HEK293 (cell line): Measurements from ENCODE around the gene SMARCB1.
A peak's percentile ranks its signal among the peaks of the same experiment; 100 is the strongest.
"Not testable (repeated sequence)": the region's sequence is repeated elsewhere in the genome, so short reads cannot be mapped to it uniquely, and the experiment has no call there.

Experiments used
- CTCF ChIA-PET: fragments of 350-600 bp; formaldehyde crosslinking; extraction: SDS; loops from one replicate; lab custom pipeline; 2021; ENCODE audit warnings: antibody characterized with exemption; lab: Yijun Ruan, JAX
- POLR2A ChIA-PET: fragments of 300-600 bp; formaldehyde crosslinking; extraction: SDS; loops from one replicate; lab custom pipeline; 2020; ENCODE audit warnings: antibody characterized with exemption, inconsistent platforms; lab: Yijun Ruan, JAX
- H3K27ac ChIP-seq: fragments of 200-500 bp; sonication (Bioruptor generic); 2 replicates; pipeline ENCODE4 v1.5.1; 2014; ENCODE audit warnings: low read depth, low read length, control low read depth, inconsistent platforms; ENCODE audit errors: extremely low read depth
- H3K36me3 ChIP-seq, 2 experiments: fragments of 200-500 bp in 1 of 2; sonication (Bioruptor generic) in 1 of 2; 1 replicate in 1 of 2; 2 replicates in 1 of 2; pipeline ENCODE4 v1.5.1; 2014 to 2017; ENCODE audit warnings: inconsistent platforms in 2 of 2, low read length in 2 of 2; ENCODE audit not compliant: control insufficient read depth in 2 of 2, insufficient read depth in 1 of 2
- H3K4me1 ChIP-seq: fragments of 200-500 bp; sonication (Bioruptor generic); 2 replicates; pipeline ENCODE4 v1.5.1; 2014; ENCODE audit warnings: mild to moderate bottlenecking, low read length, inconsistent platforms; ENCODE audit not compliant: control insufficient read depth, insufficient read depth
- H3K4me3 ChIP-seq: 2 replicates; pipeline ENCODE4 v1.5.1; 2011; ENCODE audit warnings: low read depth, mild to moderate bottlenecking, control low read depth, low read length, moderate library complexity
- H3K9me3 ChIP-seq: fragments of 200-500 bp; sonication (Bioruptor generic); 2 replicates; pipeline ENCODE4 v1.5.1; 2014; ENCODE audit warnings: low read depth, low read length, inconsistent platforms; ENCODE audit not compliant: control insufficient read depth, insufficient read depth
- CTCF ChIP-seq: fragments of 450-650 bp; formaldehyde crosslinking; IDR thresholded peaks from 2 replicates; pipeline ENCODE4 v1.5.1; 2016; ENCODE audit warnings: missing biosample characterization, missing genetic modification characterization
- HIC1 ChIP-seq: fragments of 450-650 bp; formaldehyde crosslinking; IDR thresholded peaks from 2 replicates; pipeline ENCODE4 v1.5.1; 2016; ENCODE audit warnings: missing biosample characterization, missing genetic modification characterization
- PRDM1 ChIP-seq: fragments of 450-650 bp; formaldehyde crosslinking; IDR thresholded peaks from 2 replicates; pipeline ENCODE4; 2016; ENCODE audit warnings: missing biosample characterization, missing genetic modification characterization
- PRDM10 ChIP-seq: fragments of 450-650 bp; formaldehyde crosslinking; IDR thresholded peaks from 2 replicates; pipeline ENCODE4 v1.5.1; 2016; ENCODE audit warnings: missing biosample characterization, missing genetic modification characterization
- SCRT2 ChIP-seq: fragments of 450-650 bp; formaldehyde crosslinking; IDR thresholded peaks from 2 replicates; pipeline ENCODE4 v1.5.1; 2016; ENCODE audit warnings: missing biosample characterization, missing genetic modification characterization
- SETDB1 ChIP-seq: IDR thresholded peaks from one replicate; pipeline ENCODE4 v1.6.1; 2017; ENCODE audit warnings: mild to moderate bottlenecking, low read length, moderate library complexity, mixed read lengths; ENCODE audit not compliant: insufficient read length
- TCF7L2 ChIP-seq: IDR thresholded peaks from 2 replicates; pipeline ENCODE4 v1.6.1; 2011; ENCODE audit warnings: low read depth, mild to moderate bottlenecking, inconsistent platforms, low read length, moderate library complexity, borderline replicate concordance
- YY1 ChIP-seq: fragments of 450-650 bp; formaldehyde crosslinking; IDR thresholded peaks from 2 replicates; pipeline ENCODE4 v1.5.1; 2018; ENCODE audit warnings: missing biosample characterization, missing genetic modification characterization
- YY2 ChIP-seq: fragments of 450-650 bp; formaldehyde crosslinking; IDR thresholded peaks from 2 replicates; pipeline ENCODE4 v1.5.1; 2016; ENCODE audit warnings: missing biosample characterization, missing genetic modification characterization
- ZBTB21 ChIP-seq: fragments of 450-650 bp; formaldehyde crosslinking; IDR thresholded peaks from 2 replicates; pipeline ENCODE4 v1.5.1; 2017; ENCODE audit warnings: missing biosample characterization, missing genetic modification characterization
- ZFP37 ChIP-seq: fragments of 450-650 bp; formaldehyde crosslinking; IDR thresholded peaks from 2 replicates; pipeline ENCODE4 v1.5.1; 2016; ENCODE audit warnings: missing biosample characterization, missing genetic modification characterization
- ZNF121 ChIP-seq: fragments of 450-650 bp; formaldehyde crosslinking; IDR thresholded peaks from 2 replicates; pipeline ENCODE4 v1.5.1; 2016; ENCODE audit warnings: missing biosample characterization, missing genetic modification characterization
- ZNF148 ChIP-seq: fragments of 450-650 bp; formaldehyde crosslinking; IDR thresholded peaks from 2 replicates; pipeline ENCODE4 v1.5.0; 2017; ENCODE audit warnings: missing biosample characterization, missing genetic modification characterization, borderline replicate concordance
- ZNF214 ChIP-seq: fragments of 450-650 bp; formaldehyde crosslinking; IDR thresholded peaks from 2 replicates; pipeline ENCODE4 v1.5.1; 2017; ENCODE audit warnings: missing biosample characterization, mild to moderate bottlenecking, missing genetic modification characterization, borderline replicate concordance
- ZNF266 ChIP-seq: fragments of 450-650 bp; formaldehyde crosslinking; IDR thresholded peaks from 2 replicates; pipeline ENCODE4 v1.5.1; 2016; ENCODE audit warnings: missing biosample characterization, missing genetic modification characterization, low read depth
- ZNF341 ChIP-seq: fragments of 450-650 bp; formaldehyde crosslinking; IDR thresholded peaks from 2 replicates; pipeline ENCODE4; 2016; ENCODE audit warnings: low read depth, missing biosample characterization, missing genetic modification characterization
- ZNF521 ChIP-seq: fragments of 450-650 bp; formaldehyde crosslinking; IDR thresholded peaks from 2 replicates; pipeline ENCODE4 v1.5.1; 2017; ENCODE audit warnings: missing biosample characterization, mild to moderate bottlenecking, missing genetic modification characterization
- ZNF560 ChIP-seq: fragments of 450-650 bp; formaldehyde crosslinking; IDR thresholded peaks from 2 replicates; pipeline ENCODE4 v1.5.1; 2017; ENCODE audit warnings: missing biosample characterization, missing genetic modification characterization, borderline replicate concordance
- ZNF626 ChIP-seq: fragments of 450-650 bp; sonication (Bioruptor Pico); formaldehyde crosslinking; IDR thresholded peaks from 2 replicates; pipeline ENCODE4 v1.5.1; 2018; ENCODE audit warnings: missing biosample characterization, missing genetic modification characterization, inconsistent platforms
- ZNF654 ChIP-seq: fragments of 450-650 bp; formaldehyde crosslinking; IDR thresholded peaks from 2 replicates; pipeline ENCODE4 v1.5.1; 2016; ENCODE audit warnings: low read depth, missing biosample characterization, missing genetic modification characterization
- ZSCAN16 ChIP-seq: fragments of 450-650 bp; formaldehyde crosslinking; IDR thresholded peaks from 2 replicates; pipeline ENCODE4 v1.5.1; 2016; ENCODE audit warnings: missing biosample characterization, missing genetic modification characterization

SMARCB1 gene

GRCh38 chr22:23859201-23859600 is 72.4 kb downstream of the SMARCB1 start:
- Histone ChIP-seq H3K36me3 (no peaks in the 10 kb centered on the region), H3K27ac (no peak overlapping the region)
- no peak for TF ChIP-seq HIC1 (tag by site-specific recombination)
- TF ChIP-seq ZNF560 (tag by site-specific recombination): no peak
- TF ChIP-seq ZNF121 (tag by site-specific recombination): 0 out of 2 replicates have a peak, but pooled peaks have one; percentile 12
- no peak for TF ChIP-seq ZNF266 (tag by site-specific recombination)
- TF ChIP-seq ZNF521 (tag by site-specific recombination): no peak
- TF ChIP-seq ZNF341 (tag by site-specific recombination): no peak
- TF ChIP-seq, all 188 proteins: peak for 1
- Histone ChIP-seq H3K4me3 (no peak overlapping the region), H3K4me1 (peaks cover 7% of the 10 kb centered on the region; the same call in 1 of the 2 replicates), H3K9me3 (no peaks in the 10 kb centered on the region)
- ChIA-PET CTCF (interaction anchor here (0.6 to 2.4 kb wide), 7 partner anchors 8 to 271 kb away, joined by 3 to 25 read pairs (median 3); partner anchors contain the start of gene MIF), POLR2A (interaction anchor here (0.5 to 1.6 kb wide), 6 partner anchors 9 to 240 kb away, joined by 3 to 9 read pairs (median 5); partner anchors contain the start of gene MIF)

GRCh38 chr22:23860187-23860586 is 73.4 kb downstream of the SMARCB1 start:
- CTCF ChIA-PET: interaction anchor here (0.6 to 1.2 kb wide), 3 partner anchors 14 to 254 kb away, joined by 3 to 4 read pairs (median 3); no protein-coding TSS in a partner anchor
- not testable (repeated sequence) for H3K9me3 ChIP-seq, H3K36me3 ChIP-seq, H3K4me3 ChIP-seq, H3K27ac ChIP-seq, H3K4me1 ChIP-seq
- POLR2A ChIA-PET: interaction anchor here (1.6 kb wide), 1 partner anchor 34 kb away, joined by 8 read pairs; the partner anchor contains the start of gene MIF

- POLR2A ChIA-PET: interaction anchor here (0.6 to 1.5 kb wide), 3 partner anchors 32 to 341 kb away, joined by 3 to 6 read pairs (median 4); partner anchors contain the start of gene MIF
- CTCF ChIA-PET: interaction anchor here (0.5 to 4.0 kb wide), 15 partner anchors 10 to 1869 kb away, joined by 3 to 26 read pairs (median 4); partner anchors contain the start of gene MIF
- TF ChIP-seq ZFP37 (tag by site-specific recombination) (no peak), ZSCAN16 (tag by site-specific recombination) (no peak), ZNF626 (no peak), ZBTB21 (no peak), ZNF148 (no peak), SETDB1 (no peak), YY1 (tag by site-specific recombination) (no peak), ZNF654 (tag by site-specific recombination) (peak; percentile 93), PRDM10 (tag by site-specific recombination) (peak; percentile 64), ZNF214 (tag by site-specific recombination) (no peak), TCF7L2 (no peak), SCRT2 (tag by site-specific recombination) (peak; percentile 78), PRDM1 (tag by site-specific recombination) (no peak), YY2 (tag by site-specific recombination) (no peak), CTCF (tag by site-specific recombination) (peak; percentile 68)
These were observed 75.3 kb downstream of the SMARCB1 start for GRCh38 chr22:23862103-23862502.

More at GRCh38 chr22:23862103-23862502, 75.3 kb downstream of the SMARCB1 start:
- Histone ChIP-seq H3K4me3 (no peak overlapping the region), H3K27ac (no peak overlapping the region), H3K4me1 (peaks cover 7% of the 10 kb centered on the region; the same call in 1 of the 2 replicates), H3K9me3 (no peaks in the 10 kb centered on the region), H3K36me3 (no peaks in the 10 kb centered on the region; a peak in 1 of 3 replicates)
